ENCODE data around the gene BCL2L1.

BCL2L1 gene

DNA sequence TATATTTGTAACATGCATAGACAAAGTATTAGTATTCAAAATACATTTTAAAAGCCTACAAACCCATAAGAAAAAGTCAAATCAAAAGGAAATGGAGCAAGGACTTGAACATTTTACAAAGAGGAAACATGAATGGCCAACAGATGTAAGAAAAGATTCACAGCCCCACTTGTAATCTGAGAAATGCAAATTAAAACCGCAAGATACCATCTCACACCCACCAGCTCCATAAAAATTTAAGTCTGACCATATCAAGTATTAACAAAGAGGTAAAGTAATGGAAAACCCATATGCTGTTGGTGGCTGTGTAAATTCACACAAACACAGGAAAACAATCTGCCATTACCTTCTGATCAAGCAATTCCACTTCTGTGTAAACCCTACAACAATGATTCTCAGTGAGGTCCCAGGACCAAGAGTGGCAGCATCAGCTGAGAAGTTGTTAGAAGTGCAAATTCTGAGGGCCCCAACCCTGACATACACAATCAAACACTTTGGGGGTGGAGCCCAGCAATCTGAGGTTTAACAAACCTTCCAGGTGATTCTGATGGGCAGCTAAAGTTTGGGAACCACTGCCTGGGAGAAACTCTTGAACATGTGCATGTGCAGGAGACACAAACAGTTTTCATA lies 30.9 kb downstream of the BCL2L1 start:
- DNase-seq, result no peak

- no peak for DNase-seq
Observed at GRCh38 chr20:31690124-31690666, 32.5 kb downstream of the BCL2L1 start.

DNA sequence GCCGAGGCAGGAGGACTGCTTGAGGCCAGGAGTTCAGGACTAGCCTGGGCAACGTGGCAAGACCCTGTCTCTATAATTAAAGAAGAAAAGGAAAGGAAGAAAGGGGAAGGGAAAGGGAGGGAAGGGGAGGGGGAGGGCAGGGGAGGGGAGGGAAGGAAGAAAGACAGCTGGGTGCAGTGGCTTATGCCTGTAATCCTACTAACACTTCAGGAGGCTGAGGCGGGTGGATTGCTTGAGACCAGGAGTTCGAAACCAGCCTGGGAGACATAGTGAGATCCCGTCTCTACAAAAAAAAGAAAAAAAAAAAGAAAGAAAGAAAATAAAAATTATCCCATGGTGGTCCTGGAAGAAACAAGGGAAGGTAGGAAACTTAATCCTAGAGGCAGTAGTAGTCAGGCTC lies 33.5 kb downstream of the BCL2L1 start:
- no peak for DNase-seq

GRCh38 chr20:31687777-31688176 lies 34.9 kb downstream of the BCL2L1 start:
- DNase-seq, result no peak

GRCh38 chr20:31685853-31686643 lies 36.6 kb downstream of the BCL2L1 start:
- no peak for DNase-seq

DNA sequence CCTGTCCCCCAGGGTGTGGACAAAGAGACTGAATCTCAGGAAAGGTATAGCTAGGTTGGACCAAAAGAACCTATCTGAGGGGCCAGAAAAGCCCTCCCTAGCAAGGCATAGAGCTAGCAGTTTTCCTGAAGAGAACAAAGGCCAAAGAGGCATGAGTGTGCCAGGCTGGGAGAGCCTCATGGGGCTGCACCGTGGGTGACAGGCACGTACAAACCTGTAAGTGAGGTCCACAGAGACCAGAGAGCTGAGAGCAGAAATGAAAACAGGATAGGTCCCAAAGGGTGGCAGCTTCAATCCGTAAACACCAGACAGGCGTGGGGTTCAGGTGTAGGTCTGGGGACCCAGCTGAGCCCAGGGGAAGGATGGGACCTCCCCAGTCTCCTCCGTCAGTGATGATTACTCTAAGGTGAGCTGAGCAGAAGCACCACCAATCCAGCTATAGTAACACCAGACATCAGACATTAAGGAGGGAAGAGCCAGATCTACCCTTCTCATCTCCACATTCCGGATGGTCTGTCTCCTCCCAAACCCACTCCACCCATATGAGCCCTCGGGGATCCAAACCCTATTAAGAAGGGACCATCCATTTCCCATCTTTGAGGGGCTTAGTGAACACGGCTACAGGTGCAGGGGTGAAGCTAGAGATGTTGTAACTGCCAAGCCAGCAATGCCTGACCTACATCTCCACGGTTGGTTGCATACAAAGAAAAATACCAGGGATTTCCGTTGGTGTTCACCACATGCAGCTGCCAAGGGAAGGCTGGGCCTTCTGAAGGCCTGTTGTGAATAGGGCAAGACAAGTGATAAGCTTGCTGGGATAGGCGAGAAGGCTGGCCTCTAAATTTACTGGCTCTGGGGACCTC lies 38.3 kb downstream of the BCL2L1 start:
- peak in 1 of 5 donors; percentile 55 for DNase-seq

DNA sequence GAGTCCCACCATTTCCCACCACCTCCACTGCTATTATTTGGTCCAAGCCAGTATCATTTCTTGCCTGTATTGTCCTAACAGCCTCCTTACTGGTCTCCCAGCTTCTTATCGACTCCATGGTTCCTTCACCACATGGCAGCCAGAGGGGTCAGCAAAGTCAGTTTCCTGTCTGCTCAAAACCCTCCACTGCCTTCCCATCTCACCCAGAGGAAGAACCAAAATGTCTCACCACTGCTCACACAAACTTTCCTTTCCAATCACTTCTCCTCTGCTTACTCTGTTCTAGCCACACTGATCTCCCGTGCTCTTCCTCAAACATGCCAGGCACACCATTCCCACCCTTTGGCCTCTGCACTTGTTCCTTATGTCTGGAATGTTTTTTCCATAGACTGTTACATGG lies 39.7 kb downstream of the BCL2L1 start:
- DNase-seq, result no peak

- DNase-seq, result no peak
Observed at GRCh38 chr20:31682352-31682751, 40.3 kb downstream of the BCL2L1 start.

DNA sequence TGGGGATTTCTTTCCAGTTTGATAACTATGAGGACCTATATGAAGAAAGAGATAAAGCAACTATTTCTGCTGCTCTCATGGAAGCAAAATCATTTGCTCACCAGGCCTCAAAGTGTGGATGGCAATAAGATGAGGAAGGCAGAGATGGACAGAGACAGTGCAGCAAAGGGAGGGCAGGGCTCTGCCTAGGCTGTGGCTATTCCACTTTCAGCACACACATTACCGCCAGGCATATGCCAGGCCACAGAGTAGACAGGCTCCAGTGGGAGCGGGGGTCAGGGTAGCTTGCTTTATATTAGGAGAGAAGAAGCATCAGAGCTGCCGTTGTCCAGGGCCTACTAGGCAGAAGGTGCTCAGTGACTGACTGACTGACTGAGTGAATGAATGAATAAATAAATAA lies 40.9 kb downstream of the BCL2L1 start:
- no peak for DNase-seq

GRCh38 chr20:31681128-31681727 lies 41.4 kb downstream of the BCL2L1 start:
- DNase-seq, result no peak

GRCh38 chr20:31680286-31681127 lies 42.2 kb downstream of the BCL2L1 start:
- no peak for DNase-seq

DNA sequence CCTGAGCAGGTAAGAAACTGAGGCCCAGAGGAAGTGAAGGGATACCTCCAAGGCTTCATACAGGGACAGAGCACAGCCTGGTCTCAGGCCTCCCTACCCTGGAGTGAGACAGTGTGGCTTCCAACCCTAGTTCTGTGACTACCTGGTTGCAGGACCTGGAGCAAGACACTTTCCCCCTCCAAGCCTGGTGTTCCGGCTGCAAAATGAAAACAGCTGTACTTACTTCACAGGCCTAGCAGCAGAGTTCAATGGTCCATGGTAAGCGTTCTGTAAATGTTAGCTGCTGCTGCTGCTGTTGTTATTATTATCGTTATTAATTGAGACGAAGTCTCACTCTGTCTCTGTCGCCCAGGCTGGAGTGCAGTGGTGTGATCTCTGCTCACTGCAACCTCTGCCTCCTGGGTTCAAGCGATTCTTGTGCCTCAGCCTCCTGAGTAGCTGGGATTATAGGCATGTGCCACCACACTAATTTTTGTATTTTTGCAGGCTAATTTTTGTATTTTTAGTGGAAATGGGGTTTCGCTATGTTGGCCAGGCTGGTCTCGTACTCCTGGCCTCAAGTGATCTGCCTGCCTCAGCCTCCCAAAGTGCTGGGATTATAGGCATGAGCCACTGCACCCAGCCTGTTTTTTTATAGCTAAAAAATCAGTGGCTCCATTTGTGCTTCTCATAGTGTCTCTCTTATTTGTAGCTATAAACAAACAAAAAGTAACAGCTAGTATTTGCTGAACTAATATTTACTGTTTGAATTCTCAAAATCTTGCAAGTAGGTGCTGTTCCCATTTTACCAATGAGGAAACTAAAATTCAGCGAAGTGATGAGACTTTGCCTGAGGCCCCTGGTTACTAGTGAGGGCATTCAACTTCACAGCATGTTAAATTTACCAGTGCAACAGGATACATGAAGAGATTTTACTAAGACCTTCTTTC lies 43.0 kb downstream of the BCL2L1 start:
- DNase-seq, result no peak

DNA sequence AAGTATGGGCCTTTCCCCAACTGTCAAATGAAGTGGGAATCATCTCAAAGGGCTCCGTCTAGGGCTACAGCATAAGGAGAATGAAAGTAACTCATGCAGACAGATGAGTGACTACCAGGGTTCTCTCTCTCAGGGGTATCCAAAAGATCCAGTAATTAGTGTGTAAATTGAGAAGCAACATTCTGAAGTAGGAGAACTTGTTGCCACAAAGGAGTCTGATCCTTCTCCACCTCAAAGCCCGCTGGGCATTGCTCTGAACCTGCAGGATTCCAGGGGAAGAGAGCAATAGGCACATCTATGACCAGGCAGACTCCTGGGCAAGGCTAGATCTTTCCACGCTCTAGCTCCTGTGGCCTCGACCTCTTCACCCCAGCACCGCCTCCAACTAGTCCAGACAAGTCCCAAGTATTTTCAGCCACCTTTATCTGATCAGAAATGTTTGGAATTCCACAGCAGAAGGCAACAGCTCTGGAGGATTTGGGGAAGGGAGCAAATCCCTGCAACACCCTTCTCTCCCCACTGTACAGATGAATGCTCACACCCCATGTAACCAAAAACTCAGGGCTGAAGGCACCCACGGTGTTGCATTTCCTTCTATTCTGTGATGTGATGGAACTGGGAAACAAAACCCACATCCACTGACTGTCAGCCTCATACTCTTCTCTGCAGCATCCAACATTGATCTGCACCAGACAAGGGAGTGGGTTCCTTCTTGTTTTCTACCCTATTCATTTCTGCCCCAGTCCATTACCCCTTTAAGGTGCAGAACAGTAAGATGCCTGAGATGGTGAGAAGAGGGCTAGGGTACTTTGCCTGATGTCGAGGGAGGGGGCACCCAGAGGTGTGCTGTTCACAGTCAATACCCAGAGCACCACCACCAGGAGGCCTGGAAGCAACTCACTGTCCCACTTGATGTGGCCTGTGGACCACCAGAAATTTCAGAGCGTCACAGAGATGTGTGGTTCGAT lies 44.0 kb downstream of the BCL2L1 start:
- peak in 1 of 5 donors; percentile 27 for DNase-seq

DNA sequence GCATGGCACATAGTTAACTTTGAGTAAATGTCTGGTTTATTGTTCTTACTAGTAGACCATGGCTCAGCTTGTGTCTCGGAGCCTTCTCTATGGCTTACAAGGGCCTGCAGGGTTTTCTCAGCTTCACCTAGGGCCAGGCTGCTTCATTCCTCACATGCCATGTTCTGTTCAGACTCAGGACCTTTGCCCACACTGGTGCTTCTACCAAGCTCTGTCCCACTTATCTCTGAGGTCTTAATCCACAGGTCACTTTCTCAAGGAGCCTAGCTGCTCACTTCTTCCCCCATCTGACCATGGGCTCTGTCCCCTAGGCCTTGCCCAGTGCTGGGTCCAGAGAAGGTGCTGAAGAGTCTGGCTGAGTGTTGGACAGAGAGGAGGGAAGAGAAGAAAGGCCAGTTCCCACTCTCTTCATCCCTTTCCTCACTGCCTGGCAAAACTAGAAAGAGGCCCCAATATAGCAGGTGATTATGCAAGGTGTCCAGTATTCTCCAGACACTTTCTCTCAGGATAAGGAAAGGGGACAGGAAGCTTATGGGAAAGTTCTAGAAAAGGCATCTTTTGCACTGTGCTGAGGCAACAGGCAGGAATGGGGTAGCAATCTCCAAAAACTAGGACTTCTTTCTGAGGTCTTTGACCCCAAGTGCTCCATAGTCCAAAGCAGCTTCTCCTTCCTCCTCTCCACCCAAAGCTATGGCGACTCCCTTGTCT lies 45.0 kb downstream of the BCL2L1 start:
- DNase-seq, result no peak

GRCh38 chr20:31676609-31676989 lies 46.1 kb downstream of the BCL2L1 start:
- DNase-seq, result no peak

DNA sequence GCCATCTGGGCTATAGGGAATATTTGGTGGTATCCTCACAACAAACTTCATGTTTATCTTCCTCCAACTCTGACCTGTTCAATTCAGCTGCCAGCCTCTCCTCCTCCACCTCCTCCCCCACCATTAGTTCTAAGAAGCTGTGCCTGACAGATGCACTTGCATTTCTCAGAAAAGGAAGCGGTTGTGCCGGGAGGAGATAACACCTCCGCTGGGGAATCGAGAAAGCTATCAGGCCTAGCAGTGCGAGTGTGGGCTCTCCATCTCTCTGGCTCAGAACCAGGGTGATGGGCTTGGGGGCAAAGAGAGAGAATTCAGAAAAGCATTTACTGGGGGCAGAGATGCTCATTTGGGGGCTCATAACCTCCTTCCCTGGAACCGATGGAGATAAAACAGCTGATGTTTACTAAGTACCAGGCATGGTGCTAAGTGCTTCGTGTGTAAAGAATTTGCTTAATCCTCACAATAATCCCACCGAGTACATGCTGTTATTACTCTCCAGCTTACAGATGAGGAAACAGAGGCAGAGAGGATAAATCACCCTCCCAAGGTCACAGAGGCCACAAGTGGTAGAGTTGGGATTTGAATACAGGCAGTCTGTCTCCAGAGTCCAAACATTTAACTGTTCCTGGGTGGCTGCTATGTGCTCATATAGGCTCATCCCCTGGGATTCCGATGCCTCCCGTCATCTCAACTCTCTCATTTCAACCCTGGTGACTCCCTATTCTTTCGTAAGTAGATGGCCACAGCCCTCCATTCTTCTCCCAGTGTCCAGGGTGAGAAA lies 46.6 kb downstream of the BCL2L1 start:
- peak in 4 of 5 donors; percentile 17 to 94 (median 35) for DNase-seq

- peak; percentile 36 to 94 (median 53) for DNase-seq
Observed at GRCh38 chr20:31674895-31675827, 47.5 kb downstream of the BCL2L1 start.

All from T-helper 1 cell (primary cell).